Esophagus (tissue), 2 donors: ENCODE data around the gene C14orf119. TPM values are rescaled to one million over a fixed set of nuclear protein-coding genes. Genes with fewer than 3 reads are reported as not detected.
A peak's percentile ranks its signal among the peaks of the same experiment; 100 is the strongest.

Experiments
- H3K27ac ChIP-seq, 2 donors: one replicate each; pipeline ENCODE4 v1.5.1; 2013; ENCODE audit warnings: low read depth in 2 of 2, mild to moderate bottlenecking in 2 of 2, inconsistent platforms in 1 of 2, low read length in 1 of 2, moderate library complexity in 1 of 2
- H3K27me3 ChIP-seq, 2 donors: one replicate each; pipeline ENCODE4 v1.6.1; 2013; ENCODE audit warnings: low read length in 2 of 2, control low read depth in 1 of 2, mild to moderate bottlenecking in 1 of 2; ENCODE audit not compliant: insufficient read depth in 2 of 2, control insufficient read depth in 1 of 2
- H3K36me3 ChIP-seq, 2 donors: one replicate each; pipeline ENCODE4 v1.6.1; 2013; ENCODE audit warnings: low read length in 1 of 2; ENCODE audit not compliant: control insufficient read depth in 2 of 2, insufficient read depth in 2 of 2
- H3K4me1 ChIP-seq, 2 donors: one replicate each; pipeline ENCODE4 v1.6.1; 2013; ENCODE audit warnings: low read length in 1 of 2; ENCODE audit not compliant: control insufficient read depth in 2 of 2, insufficient read depth in 2 of 2
- H3K4me3 ChIP-seq, 2 donors: one replicate each; pipeline ENCODE4 v1.5.1; 2013; ENCODE audit warnings: low read length in 2 of 2, mild to moderate bottlenecking in 2 of 2, low read depth in 1 of 2, moderate library complexity in 1 of 2
- H3K9me3 ChIP-seq, 2 donors: one replicate each; pipeline ENCODE4 v1.6.1; 2013; ENCODE audit warnings: mild to moderate bottlenecking in 2 of 2, low read depth in 1 of 2, low read length in 1 of 2, moderate library complexity in 1 of 2; ENCODE audit not compliant: control insufficient read depth in 2 of 2, insufficient read depth in 1 of 2
- WGBS, 2 donors: extraction: QIAGEN DNeasy Blood & Tissue Kit; methylation state at CpG; one replicate each; pipeline ENCODE4 v1.1.7; 2013; 5-methylcytosine and 5-hydroxymethylcytosine counted together
- polyA plus RNA-seq, 2 donors: library from polyadenylated mRNA; stranded (reverse); fragments of 200-250 nt; gene quantifications; one replicate each; pipeline ENCODE4 v1.2.3, GENCODE V29; 2013
- donor health status: healthy with polysubstance abuse.
- donor health status: Bipolar disorder and iron deficiency.

C14orf119 gene
- polyA plus RNA-seq, 2 donors: 14.9 to 38.4 TPM

DNA sequence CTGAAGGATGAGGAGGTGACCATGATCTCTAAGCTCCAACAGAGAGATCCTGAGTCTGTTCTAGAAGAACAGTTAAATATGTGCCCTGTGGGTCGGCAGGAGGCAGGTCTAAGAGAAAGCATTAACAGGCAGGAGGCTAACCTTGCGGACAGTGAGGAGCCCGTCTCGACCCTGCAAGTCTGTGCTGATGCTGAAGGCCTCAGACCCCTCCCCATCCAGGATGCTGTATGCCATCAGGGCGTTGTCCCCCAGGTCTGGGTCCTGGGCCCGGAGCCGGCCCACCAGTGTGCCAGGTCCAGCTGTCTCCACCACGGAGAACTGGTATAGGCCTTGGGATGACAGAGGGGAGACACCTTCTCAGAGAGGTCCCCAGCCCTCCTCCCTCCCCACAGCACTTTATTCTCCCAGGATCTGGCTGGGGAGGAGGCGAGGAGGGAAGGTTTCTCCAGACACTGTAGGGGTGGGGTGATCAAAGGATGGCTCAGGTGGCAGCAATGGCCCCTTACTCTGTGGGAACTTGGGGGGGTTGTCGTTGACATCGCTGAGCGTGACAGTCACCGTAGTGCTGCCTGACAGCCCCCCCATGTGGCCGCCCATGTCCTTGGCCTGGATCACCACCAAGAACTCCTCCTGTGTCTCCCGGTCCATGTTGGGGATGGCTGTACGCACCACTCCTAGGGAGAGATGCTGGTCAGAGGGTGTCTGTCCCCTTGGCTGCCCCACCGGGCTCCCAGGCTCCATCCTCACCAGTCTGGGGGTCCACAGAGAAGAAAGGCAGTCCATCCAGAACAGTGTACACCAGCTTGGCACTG lies 41.1 kb upstream of the C14orf119 start:
- Histone ChIP-seq H3K27me3 (no peaks in the 10 kb centered on the region), H3K4me3 (no peak overlapping the region), H3K36me3 (peaks cover 0 to 7% of the 10 kb centered on the region in 2 donors), H3K4me1 (peaks cover 0 to 10% of the 10 kb centered on the region in 2 donors), H3K27ac (no peak overlapping the region), H3K9me3 (no peaks in the 10 kb centered on the region)
- WGBS, 2 donors: 80 to 83% methylated on average over 15 to 17 of the region's 17 CpGs

DNA sequence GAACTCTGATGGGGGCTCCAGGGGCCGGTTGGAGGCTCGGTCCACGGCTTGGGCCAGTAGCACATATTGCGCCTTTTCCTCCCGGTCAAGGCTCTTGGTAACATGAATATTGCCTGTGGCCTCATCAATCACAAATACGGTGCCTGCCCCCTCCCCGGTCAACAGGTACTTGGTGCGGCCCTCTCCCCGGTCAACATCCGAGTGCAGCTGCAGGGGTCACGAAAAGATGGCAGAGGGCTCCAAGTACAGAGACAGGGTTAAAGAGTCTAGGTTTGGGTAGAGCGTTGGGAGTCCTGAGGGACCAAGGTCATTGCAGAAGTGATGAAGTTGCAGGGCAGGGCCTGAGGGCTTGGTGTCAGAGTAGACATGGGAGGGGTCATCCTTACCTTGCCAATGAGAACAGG lies 40.2 kb upstream of the C14orf119 start:
- H3K36me3 ChIP-seq: peaks cover 0 to 13% of the 10 kb centered on the region in 2 donors
- no peaks in the 10 kb centered on the region for H3K27me3 ChIP-seq
- H3K27ac ChIP-seq: no peak overlapping the region
- peaks cover 0 to 10% of the 10 kb centered on the region in 2 donors for H3K4me1 ChIP-seq
- WGBS, 2 donors: 95 to 96% methylated on average over 12 of the region's 12 CpGs
- no peak overlapping the region for H3K4me3 ChIP-seq
- H3K9me3 ChIP-seq: no peaks in the 10 kb centered on the region

DNA sequence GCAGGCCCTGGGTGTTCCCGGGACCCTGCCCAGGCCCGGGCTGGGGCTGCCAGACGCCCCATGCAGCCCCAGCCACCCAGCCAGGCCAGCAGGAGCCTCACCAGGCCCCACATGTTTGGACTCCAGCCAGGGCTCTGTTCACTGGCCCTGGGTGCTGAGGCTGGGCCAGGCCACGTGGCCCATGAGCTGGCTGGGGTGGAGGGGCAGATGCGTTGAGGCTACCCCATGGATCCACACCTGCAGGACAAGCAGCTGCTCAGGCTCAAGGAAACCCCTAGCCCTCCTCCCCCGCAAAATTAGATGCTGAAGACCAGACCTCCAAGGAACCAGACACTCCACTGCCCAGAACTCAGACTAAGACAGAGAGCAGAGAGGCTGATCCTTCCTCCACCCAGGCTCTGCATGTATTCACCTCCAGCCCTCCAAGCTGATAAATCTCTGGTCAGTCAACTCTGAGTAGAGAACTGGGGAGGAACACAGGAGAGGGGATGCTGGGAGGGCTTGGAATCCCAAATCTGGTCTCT lies 39.6 kb upstream of the C14orf119 start:
- H3K4me1 ChIP-seq: peaks cover 0 to 10% of the 10 kb centered on the region in 2 donors
- H3K4me3 ChIP-seq: no peak overlapping the region
- H3K36me3 ChIP-seq: peaks cover under 1 to 17% of the 10 kb centered on the region in 2 donors

DNA sequence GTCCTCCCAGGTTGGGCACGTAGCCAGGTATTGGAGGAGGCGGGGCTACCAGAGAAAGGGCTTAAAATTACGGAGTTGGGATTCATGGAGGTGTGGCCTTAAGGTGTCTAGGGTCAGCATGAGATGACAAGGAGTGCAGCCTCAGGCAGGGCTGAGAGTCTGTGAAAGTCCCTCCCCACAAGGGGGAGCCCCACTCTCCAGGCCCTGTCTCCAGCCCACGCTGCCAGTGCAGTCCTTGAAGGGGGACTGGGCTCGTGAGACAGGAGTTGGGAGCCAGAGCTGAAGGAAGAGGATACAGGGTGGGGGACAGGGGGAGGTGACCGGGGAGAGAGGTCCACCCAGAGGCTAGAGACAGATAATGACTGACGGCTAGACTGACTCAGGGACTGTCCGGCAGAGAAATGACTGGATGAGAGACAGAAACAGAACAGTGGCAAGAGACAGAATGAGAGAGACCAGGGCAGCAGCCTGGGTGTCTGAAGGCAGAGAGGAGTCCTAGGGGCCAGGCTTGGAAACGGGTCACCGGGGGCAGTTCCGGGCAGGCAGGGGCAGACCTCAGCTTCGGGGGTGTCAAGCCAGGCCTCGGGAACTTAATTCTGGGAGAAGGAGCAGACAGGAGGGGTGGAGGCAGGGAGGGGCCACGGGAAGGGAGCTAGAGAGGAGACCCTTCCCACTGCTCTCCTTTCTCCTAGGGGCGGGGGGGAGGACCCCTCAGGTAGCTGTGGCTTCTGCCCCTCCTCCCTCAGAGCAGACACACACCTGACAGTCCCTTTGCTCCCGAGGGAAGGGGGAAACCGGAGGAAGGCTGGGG lies 39.0 kb upstream of the C14orf119 start:
- no peaks in the 10 kb centered on the region for H3K27me3 ChIP-seq
- H3K9me3 ChIP-seq: no peaks in the 10 kb centered on the region
- H3K27ac ChIP-seq: no peak overlapping the region
- peak overlapping the region; percentile 63 to 78 for H3K4me3 ChIP-seq
- H3K4me1 ChIP-seq: peaks cover 0 to 10% of the 10 kb centered on the region in 2 donors
- whole genome bisulfite sequencing, 2 donors: 7 to 8% methylated on average over 16 to 17 of the region's 17 CpGs
- peaks cover 4 to 24% of the 10 kb centered on the region in 2 donors for H3K36me3 ChIP-seq

More for the DNA sequence above, 39.6 kb upstream of the C14orf119 start:
- H3K9me3 ChIP-seq: no peaks in the 10 kb centered on the region
- H3K27ac ChIP-seq: no peak overlapping the region
- no peaks in the 10 kb centered on the region for H3K27me3 ChIP-seq
- 70 to 78% methylated on average over 6 of the region's 6 CpGs for WGBS, 2 donors

DNA sequence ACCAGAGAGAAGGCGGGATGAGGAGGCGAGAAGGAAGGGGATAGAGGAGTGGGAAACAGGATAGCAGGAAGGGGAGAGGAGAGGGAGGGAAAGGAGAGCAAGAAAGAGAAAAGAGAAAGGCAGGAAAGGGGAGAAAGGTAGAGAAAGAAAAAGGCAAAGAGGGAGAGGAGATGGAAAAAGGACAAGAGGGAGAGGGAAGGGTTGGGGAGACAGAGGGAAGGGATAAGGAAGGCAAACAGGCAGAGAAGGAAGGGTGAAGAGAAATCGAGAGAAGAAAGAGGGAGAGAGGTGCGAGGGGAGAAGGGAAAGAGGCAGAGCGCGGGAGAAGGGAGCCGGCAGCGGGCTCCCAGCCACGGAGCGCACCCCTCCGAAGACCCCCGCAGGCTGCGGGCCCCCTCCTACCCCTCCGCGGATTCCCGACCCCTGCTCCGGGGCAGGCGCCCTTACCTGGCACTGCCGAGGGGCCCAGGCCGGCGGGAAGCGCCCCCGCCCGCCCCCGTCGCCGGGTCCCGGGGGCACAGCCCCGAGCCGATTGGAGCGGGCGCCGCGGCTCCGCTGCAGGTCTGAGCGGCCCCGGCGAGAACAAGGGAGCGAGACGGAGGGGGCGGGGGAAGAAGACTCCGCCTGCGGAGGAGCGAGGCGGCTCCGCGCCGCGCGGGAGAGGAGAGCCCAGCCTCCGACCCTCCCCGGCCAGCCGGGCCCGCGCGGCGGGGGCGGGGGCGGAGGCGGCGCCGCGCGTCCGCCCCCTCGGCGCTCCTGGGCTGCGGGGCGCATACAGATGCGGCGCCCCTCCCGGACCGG lies 38.1 kb upstream of the C14orf119 start, which contains the start of gene CDH24:
Gene CDH24, minus strand, starts transcription at position 565 of the 801 bp plus-strand sequence. CDS start 1,787 bp downstream, outside the sequence.
- Histone ChIP-seq H3K9me3 (no peaks in the 10 kb centered on the region), H3K36me3 (peaks cover 6 to 27% of the 10 kb centered on the region in 2 donors), H3K4me1 (peaks cover 0 to 12% of the 10 kb centered on the region in 2 donors), H3K4me3 (peak within 1 kb of the TSS; percentile 63 to 78), H3K27ac (peak within 1 kb of the TSS; percentile 67 to 81), H3K27me3 (no peaks in the 10 kb centered on the region)
- WGBS, 2 donors: 2 to 3% methylated on average over 51 to 73 of the region's 73 CpGs

DNA sequence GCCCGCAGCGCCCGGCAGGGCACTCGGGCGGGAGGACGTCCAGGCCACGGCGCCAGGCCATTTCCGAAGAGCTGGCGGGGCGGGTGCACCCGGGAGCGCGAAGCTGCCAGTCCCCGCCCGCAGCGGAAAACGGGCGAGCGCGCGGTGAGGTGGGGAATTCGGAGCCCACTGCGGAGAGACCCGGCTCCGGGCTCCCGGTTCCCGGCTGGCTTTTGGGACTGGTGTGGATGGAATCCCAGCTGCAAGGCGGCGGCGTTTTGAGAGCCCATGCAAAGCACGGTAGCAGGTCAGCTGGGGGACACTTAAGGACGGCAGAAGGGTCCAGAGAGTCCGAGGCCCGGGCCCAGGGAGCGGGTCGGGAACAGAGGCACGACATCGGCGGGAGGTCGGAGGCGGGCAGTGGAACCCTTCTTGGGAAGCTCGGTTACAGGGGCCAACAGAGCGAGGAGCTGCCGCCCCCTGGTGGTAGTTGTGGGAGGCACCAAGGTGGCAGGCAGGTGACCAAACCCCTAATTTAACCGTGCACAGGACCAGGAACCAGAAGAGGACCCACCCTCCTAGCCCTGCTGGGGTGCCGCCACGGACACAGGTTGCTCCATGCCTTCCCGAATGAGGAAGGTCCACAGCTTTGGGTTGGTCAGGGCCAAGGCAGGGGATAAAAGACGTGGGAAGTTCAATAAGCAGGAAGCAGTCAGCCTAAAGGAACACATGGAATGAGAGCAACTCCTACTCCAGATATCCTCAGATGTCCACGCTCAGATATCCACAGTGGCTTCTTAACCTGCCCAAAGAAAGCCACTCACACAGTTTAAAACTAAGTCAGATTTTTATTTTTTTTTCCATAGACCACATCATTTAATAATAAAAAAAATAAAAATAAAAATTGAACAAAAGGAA lies 37.3 kb upstream of the C14orf119 start:
- Histone ChIP-seq H3K36me3 (peaks cover 6 to 35% of the 10 kb centered on the region in 2 donors), H3K27ac (peak overlapping the region; percentile 67 to 81)

DNA sequence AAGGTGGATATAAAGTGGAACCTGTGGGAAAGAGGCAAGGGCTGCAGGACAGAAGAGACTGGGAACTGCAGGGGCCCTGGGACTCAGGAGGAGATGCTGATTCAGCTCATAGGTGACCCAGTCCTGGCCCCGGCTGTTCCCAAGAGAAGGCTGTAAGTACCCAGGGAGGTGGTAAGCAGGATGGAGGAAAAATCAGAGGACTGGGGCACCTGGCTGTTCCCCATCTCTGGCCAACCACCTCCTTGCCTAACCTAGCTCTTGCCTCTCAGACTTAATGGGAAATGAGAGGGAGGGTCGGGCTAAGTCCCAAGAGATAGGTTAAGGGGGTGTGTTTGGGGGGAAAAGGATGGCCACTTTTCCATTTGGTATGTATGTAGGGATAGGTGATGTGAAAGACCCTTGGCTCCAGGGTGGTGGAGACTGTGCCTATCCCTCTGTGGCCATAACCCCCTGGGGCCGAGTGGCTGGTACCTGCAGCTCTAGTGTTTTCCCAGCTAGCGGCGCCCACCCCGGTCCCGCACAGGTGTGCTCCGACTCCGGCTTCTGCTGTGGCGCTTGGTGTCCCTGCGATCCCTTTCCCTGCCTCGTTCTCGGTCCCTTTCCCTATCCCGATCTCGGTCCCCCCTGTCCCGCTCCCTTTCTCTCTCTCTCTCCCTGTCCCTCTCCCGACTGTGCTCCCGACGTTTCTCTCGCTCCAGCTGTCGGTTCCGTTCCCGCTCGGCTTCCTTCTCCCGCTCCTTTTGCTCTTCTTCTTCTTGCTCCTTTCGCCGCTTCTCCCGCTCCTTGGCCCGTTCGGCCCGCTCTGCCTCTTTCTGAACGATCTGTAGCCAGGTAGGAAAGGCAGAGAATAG lies 36.4 kb upstream of the C14orf119 start:
- no peaks in the 10 kb centered on the region for H3K9me3 ChIP-seq
- no peak overlapping the region for H3K4me3 ChIP-seq
- peaks cover 12 to 42% of the 10 kb centered on the region in 2 donors for H3K36me3 ChIP-seq
- H3K27ac ChIP-seq: no peak overlapping the region
- peaks cover 0 to 13% of the 10 kb centered on the region in 2 donors for H3K4me1 ChIP-seq
- H3K27me3 ChIP-seq: no peaks in the 10 kb centered on the region
- WGBS, 2 donors: 86 to 90% methylated on average over 26 to 32 of the region's 32 CpGs

More for the DNA sequence above, 37.3 kb upstream of the C14orf119 start:
- Histone ChIP-seq H3K9me3 (no peaks in the 10 kb centered on the region), H3K27me3 (no peaks in the 10 kb centered on the region), H3K4me3 (peak overlapping the region; percentile 63 to 78), H3K4me1 (peaks cover 0 to 13% of the 10 kb centered on the region in 2 donors)
- 1% methylated on average over 50 to 51 of the region's 51 CpGs for WGBS, 2 donors
